ENCODE measurements around the gene FAM181A. TPM values are rescaled to one million over a fixed set of nuclear protein-coding genes. Genes with fewer than 3 reads are reported as not detected.

Gene FAM181A
- total RNA-seq, 1 experiment from 2014 or later, result not detected

DNA sequence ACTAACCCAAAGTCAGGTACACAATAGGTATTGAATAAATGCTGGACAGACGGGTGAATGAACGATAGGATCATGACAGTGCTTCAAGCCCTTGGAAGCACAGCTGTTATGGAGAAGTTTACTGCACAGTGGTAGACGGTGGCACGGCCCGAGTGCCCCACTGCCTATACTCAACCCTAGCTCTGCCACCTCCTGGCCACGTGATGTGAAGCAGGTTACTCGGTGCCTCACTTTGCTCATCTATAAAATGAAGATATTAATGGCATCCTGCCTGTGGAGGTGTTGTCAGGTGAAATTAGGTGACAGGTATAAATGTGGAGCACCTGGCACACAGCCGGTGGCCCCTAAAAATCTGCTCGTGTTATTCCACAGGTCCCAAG is 43.4 kb downstream of the FAM181A start:
- Histone ChIP-seq H3T11ph (ENCODE audit: low read length) (no peak overlapping the region), H2BK12ac (ENCODE audit: insufficient read length, low read depth, low read length) (no peak overlapping the region), H3K79me1 (ENCODE audit: insufficient read depth, low read depth, low read length, poor library complexity, severe bottlenecking) (no peaks in the 10 kb centered on the region), H3K27ac (ENCODE audit: insufficient read length, low read depth, low read length) (no peak overlapping the region), H3K18ac (ENCODE audit: insufficient read length, low read depth, low read length) (no peak overlapping the region), H3K9me3 (ENCODE audit: control insufficient read depth, low read depth, low read length) (no peaks in the 10 kb centered on the region), H3K27me3 (ENCODE audit: insufficient read depth, low read length) (no peaks in the 10 kb centered on the region), H2BK5ac (ENCODE audit: insufficient read length, low read length) (no peak overlapping the region), H3K4me2 (ENCODE audit: insufficient read depth, insufficient read length, low read length) (no peak overlapping the region), H3K79me2 (ENCODE audit: insufficient read depth, low read length) (no peaks in the 10 kb centered on the region), H3K4me1 (ENCODE audit: insufficient read depth, low read length) (no peaks in the 10 kb centered on the region), H4K5ac (ENCODE audit: insufficient read length, low read depth, low read length) (no peak overlapping the region), H3K4ac (ENCODE audit: low read depth, low read length) (no peak overlapping the region), H2BK15ac (ENCODE audit: low read depth, low read length) (no peak overlapping the region), H3K23me2 (ENCODE audit: insufficient read length, low read depth, low read length, poor library complexity, severe bottlenecking) (no peaks in the 10 kb centered on the region), H2AK5ac (ENCODE audit: insufficient read length, low read length) (no peak overlapping the region), H4K91ac (ENCODE audit: insufficient read length, low read depth, low read length) (no peak overlapping the region), H3K23ac (ENCODE audit: insufficient read length, low read depth, low read length) (no peak overlapping the region), H3K9ac (ENCODE audit: extremely low read depth, insufficient read length, low read length) (no peak overlapping the region), H3K14ac (ENCODE audit: insufficient read depth, low read length) (no peak overlapping the region), H4K8ac (replicated peaks; ENCODE audit: insufficient read length, low read depth, low read length) (no peak overlapping the region), H2BK120ac (ENCODE audit: low read depth, low read length, poor library complexity, severe bottlenecking) (no peak overlapping the region), H3K56ac (ENCODE audit: insufficient read length, low read depth, low read length) (no peak overlapping the region), H2BK20ac (ENCODE audit: low read depth, low read length, poor library complexity, severe bottlenecking) (no peak overlapping the region), H4K20me1 (ENCODE audit: control insufficient read depth, insufficient read depth, insufficient read length) (peaks cover 2% of the 10 kb centered on the region), H2AFZ (ENCODE audit: low read length) (no peak overlapping the region)
- no peak for DNase-seq
- TF ChIP-seq, protein P1, sequence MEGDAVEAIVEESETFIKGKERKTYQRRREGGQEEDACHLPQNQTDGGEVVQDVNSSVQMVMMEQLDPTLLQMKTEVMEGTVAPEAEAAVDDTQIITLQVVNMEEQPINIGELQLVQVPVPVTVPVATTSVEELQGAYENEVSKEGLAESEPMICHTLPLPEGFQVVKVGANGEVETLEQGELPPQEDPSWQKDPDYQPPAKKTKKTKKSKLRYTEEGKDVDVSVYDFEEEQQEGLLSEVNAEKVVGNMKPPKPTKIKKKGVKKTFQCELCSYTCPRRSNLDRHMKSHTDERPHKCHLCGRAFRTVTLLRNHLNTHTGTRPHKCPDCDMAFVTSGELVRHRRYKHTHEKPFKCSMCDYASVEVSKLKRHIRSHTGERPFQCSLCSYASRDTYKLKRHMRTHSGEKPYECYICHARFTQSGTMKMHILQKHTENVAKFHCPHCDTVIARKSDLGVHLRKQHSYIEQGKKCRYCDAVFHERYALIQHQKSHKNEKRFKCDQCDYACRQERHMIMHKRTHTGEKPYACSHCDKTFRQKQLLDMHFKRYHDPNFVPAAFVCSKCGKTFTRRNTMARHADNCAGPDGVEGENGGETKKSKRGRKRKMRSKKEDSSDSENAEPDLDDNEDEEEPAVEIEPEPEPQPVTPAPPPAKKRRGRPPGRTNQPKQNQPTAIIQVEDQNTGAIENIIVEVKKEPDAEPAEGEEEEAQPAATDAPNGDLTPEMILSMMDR (conservative IDR thresholded peaks at IDR 0.05), result peak; percentile 56
- Mint-ChIP-seq H3K27me3 (ENCODE audit: low read depth) (no peaks in the 10 kb centered on the region; the same call in 1 of the 2 replicates), H3K27ac (no peak overlapping the region; a peak in 1 of 7 replicates), H3K4me1 (peaks cover 2 to 6% of the 10 kb centered on the region in 2 experiments), H3K4me3 (no peak overlapping the region), H3K9me3 (no peaks in the 10 kb centered on the region), H3K36me3 (ENCODE audit: insufficient read depth in 1 of 3, low read depth in 3 of 3) (no peaks in the 10 kb centered on the region)
- WGBS (ENCODE audit: extremely low coverage, insufficient read length, low lambda C conversion rate), result no CpG with 5 or more reads among the region's 9 CpGs

Measured in H9 (cell line).